Suprapubic skin (tissue), 4 donors: Measurements from ENCODE around the gene ATP2A3. TPM values are rescaled to one million over a fixed set of nuclear protein-coding genes. Genes with fewer than 3 reads are reported as not detected.

Source experiments
- DNase-seq, 2 donors: peaks; one replicate each; pipeline ENCODE4 v3.0.0-alpha.2; 2019; ENCODE audit warnings: low spot score in 2 of 2
- H3K27ac ChIP-seq: fragments of 200-600 bp; sonication (generic); one replicate; pipeline ENCODE4 v1.5.1; 2019
- H3K27me3 ChIP-seq: fragments of 200-600 bp; sonication (generic); one replicate; pipeline ENCODE4 v1.5.1; 2019
- H3K36me3 ChIP-seq: fragments of 200-600 bp; sonication (generic); one replicate; pipeline ENCODE4 v1.5.1; 2019
- H3K4me1 ChIP-seq: fragments of 200-600 bp; sonication (generic); one replicate; pipeline ENCODE4 v1.5.1; 2019
- H3K4me3 ChIP-seq: fragments of 200-600 bp; sonication (generic); one replicate; pipeline ENCODE4 v1.5.1; 2019; ENCODE audit warnings: mild to moderate bottlenecking
- H3K9me3 ChIP-seq: fragments of 200-600 bp; sonication (generic); one replicate; pipeline ENCODE4 v1.5.1; 2019
- EP300 ChIP-seq: sonication (generic); formaldehyde crosslinking; IDR thresholded peaks from one replicate; pipeline ENCODE4 v1.6.1; 2017; ENCODE audit warnings: antibody characterized with exemption
- POLR2A ChIP-seq, 2 donors: fragments of 450-650 bp; IDR thresholded peaks; one replicate each; pipeline ENCODE4 v1.6.1; 2017; ENCODE audit warnings: antibody characterized with exemption in 2 of 2, mild to moderate bottlenecking in 2 of 2, moderate library complexity in 2 of 2
- POLR2AphosphoS5 ChIP-seq, 3 donors: sonication (generic); formaldehyde crosslinking; IDR thresholded peaks; one replicate each; pipeline ENCODE4 v1.6.1; 2017; ENCODE audit warnings: antibody characterized with exemption in 3 of 3
- WGBS: methylation state at CpG from one replicate; pipeline ENCODE4 v1.1.5; 2018; 5-methylcytosine and 5-hydroxymethylcytosine counted together
- total RNA-seq, 4 donors: library from RNA; depleted of rRNA; stranded (reverse); fragments of >200 nt; gene quantifications; one replicate each; pipeline ENCODE4 v1.1.0, GENCODE V29; 2016
- TF ChIP-seq, protein P1 (sequence below), 2 donors: fragments of 200-600 bp in 1 of 2; fragments of 450-650 bp in 1 of 2; sonication (generic) in 1 of 2; IDR thresholded peaks; one replicate each; pipeline ENCODE4 v1.5.1; 2016 to 2019; ENCODE audit warnings: antibody characterized with exemption in 2 of 2, mild to moderate bottlenecking in 1 of 2, moderate library complexity in 1 of 2

The ATP2A3 gene
- total RNA-seq, 4 donors from 2014 or later = 22.4 to 61.7 (median 34.7) TPM

DNA sequence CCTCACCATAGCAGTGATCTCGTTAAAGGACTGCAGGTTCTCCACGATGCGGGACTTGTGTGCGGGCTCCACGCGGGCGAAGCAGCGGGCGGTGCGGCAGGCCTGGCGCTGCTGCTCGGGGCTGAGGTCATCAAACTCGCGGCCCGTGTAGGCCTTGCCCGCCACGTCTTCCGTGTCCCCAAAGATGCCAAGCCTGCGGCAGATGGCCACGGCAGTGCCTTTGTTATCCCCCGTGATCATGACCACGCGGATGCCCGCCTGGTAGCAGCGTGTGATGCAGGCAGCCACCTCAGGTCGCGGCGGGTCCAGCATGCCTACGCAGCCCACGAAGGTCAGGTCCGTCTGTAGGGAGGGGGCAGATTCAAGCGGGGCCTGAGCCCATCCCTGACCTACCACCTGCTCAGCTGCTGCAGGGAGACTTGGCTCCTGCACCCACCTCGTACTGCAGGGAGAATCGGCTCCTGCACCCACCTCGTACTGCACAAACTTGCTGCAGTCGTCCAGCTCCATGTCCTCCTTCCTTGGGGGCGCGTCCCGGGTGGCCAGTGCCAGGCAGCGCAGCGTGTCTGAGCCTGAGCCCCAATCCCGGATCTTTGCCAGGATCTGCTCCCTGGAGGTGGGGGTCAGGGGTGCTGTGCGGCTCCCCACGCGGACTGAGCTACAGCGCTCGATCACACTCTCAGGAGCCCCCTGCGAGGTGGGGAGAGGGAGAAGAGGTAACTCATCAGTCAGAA, 23.1 kb downstream of the ATP2A3 start:
- Histone ChIP-seq H3K4me1 (peaks cover 4% of the 10 kb centered on the region), H3K27ac (no peak overlapping the region), H3K36me3 (peaks cover 10% of the 10 kb centered on the region), H3K4me3 (no peak overlapping the region), H3K27me3 (no peaks in the 10 kb centered on the region), H3K9me3 (no peaks in the 10 kb centered on the region)
- 92% methylated on average over 22 of the region's 48 CpGs for WGBS
- TF ChIP-seq EP300 = no peak
- TF ChIP-seq, protein P1, sequence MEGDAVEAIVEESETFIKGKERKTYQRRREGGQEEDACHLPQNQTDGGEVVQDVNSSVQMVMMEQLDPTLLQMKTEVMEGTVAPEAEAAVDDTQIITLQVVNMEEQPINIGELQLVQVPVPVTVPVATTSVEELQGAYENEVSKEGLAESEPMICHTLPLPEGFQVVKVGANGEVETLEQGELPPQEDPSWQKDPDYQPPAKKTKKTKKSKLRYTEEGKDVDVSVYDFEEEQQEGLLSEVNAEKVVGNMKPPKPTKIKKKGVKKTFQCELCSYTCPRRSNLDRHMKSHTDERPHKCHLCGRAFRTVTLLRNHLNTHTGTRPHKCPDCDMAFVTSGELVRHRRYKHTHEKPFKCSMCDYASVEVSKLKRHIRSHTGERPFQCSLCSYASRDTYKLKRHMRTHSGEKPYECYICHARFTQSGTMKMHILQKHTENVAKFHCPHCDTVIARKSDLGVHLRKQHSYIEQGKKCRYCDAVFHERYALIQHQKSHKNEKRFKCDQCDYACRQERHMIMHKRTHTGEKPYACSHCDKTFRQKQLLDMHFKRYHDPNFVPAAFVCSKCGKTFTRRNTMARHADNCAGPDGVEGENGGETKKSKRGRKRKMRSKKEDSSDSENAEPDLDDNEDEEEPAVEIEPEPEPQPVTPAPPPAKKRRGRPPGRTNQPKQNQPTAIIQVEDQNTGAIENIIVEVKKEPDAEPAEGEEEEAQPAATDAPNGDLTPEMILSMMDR (IDR thresholded peaks at IDR 0.05) = no peak
- no peak for TF ChIP-seq POLR2A (IDR thresholded peaks at IDR 0.05)
- no peak for TF ChIP-seq POLR2AphosphoS5 (IDR thresholded peaks at IDR 0.05)
- no peak for DNase-seq

DNA sequence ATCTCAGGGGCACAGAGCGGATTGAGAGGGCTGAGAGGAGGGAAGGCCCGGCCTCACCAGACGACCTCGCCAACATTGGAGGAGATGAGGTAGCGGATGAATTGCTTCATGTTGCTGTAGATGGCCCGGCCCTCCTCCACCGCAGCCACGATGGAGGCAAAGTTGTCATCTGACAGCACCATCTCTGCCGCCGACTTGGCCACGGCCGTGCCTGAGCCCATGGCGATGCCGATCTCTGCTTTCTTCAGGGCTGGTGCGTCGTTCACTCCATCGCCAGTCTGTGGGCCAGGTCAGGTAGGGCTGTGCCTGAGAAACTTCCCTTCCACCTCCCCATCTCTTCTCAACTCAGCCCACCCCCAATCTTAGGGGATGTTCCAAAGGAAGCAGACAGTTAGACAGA, 26.9 kb downstream of the ATP2A3 start:
- Histone ChIP-seq H3K27ac (no peak overlapping the region), H3K9me3 (no peaks in the 10 kb centered on the region), H3K4me3 (no peak overlapping the region), H3K27me3 (no peaks in the 10 kb centered on the region), H3K4me1 (no peaks in the 10 kb centered on the region), H3K36me3 (peaks cover 13% of the 10 kb centered on the region)
- WGBS = 94% methylated on average over 16 of the region's 17 CpGs
- no peak for DNase-seq
- TF ChIP-seq POLR2AphosphoS5 (IDR thresholded peaks at IDR 0.05) = no peak
- TF ChIP-seq, protein P1 (IDR thresholded peaks at IDR 0.05) = no peak
- no peak for TF ChIP-seq EP300
- no peak for TF ChIP-seq POLR2A (IDR thresholded peaks at IDR 0.05)

DNA sequence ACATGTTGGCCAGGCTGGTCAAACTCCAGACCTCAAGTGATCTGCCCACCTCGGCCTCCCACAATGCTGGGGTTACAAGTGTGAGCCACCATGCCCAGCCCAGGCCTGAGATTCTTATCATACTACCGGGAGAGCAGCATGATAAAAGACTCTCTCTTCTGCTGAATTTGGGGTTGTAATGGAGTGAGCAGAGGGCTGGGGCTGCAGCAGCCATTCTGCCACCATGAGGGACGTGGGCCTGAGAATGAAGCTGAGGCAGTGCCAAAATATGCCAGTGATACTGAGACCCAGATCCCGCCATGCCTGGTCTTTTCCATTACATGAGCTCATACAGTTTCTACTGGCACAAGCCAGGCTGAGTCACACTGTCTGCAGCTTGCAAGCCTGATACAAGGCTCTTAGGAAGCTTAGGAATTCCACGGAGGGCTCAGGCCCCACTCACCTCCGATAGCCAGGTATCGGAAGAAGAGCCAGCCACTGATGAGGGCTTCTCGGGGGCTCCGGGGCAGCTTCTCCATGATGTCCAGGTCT, 28.3 kb downstream of the ATP2A3 start:
- Histone ChIP-seq H3K27me3 (no peaks in the 10 kb centered on the region), H3K4me3 (no peak overlapping the region), H3K9me3 (no peaks in the 10 kb centered on the region), H3K4me1 (no peaks in the 10 kb centered on the region), H3K36me3 (peaks cover 10% of the 10 kb centered on the region), H3K27ac (no peak overlapping the region)
- WGBS = 90% methylated on average over 3 of the region's 9 CpGs
- no peak for DNase-seq
- TF ChIP-seq EP300 = no peak
- TF ChIP-seq POLR2A (IDR thresholded peaks at IDR 0.05) = no peak
- TF ChIP-seq POLR2AphosphoS5 (IDR thresholded peaks at IDR 0.05) = no peak
- TF ChIP-seq, protein P1 (IDR thresholded peaks at IDR 0.05) = no peak

DNA sequence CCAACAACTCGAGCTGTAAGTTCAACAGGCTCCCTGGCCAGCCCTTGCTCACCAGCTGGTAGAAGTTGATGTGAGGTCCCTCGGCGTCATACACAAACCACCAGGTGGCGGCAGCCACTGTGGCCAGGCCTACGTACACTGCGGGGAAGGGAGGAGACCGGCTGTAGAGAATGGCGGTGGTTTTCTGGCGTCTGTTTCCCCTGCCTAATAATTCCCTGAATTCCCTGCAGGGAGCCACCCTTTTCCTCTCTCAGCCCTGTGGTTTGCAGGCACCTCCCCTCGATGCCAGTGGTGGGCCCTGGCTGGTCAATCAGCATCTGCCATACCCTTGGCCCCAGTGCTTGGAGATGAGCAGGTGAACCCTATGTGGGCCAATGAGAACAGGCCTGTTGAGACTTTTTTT, 29.1 kb downstream of the ATP2A3 start:
- no peak for TF ChIP-seq EP300
- TF ChIP-seq, protein P1 (IDR thresholded peaks at IDR 0.05) = peak; percentile 7 to 54
- WGBS = 23% methylated on average over 9 of the region's 10 CpGs
- H3K4me3 ChIP-seq = no peak overlapping the region
- no peaks in the 10 kb centered on the region for H3K9me3 ChIP-seq
- no peak overlapping the region for H3K27ac ChIP-seq
- peaks cover 10% of the 10 kb centered on the region for H3K36me3 ChIP-seq
- no peak for DNase-seq
- no peaks in the 10 kb centered on the region for H3K4me1 ChIP-seq
- H3K27me3 ChIP-seq = no peaks in the 10 kb centered on the region

DNA sequence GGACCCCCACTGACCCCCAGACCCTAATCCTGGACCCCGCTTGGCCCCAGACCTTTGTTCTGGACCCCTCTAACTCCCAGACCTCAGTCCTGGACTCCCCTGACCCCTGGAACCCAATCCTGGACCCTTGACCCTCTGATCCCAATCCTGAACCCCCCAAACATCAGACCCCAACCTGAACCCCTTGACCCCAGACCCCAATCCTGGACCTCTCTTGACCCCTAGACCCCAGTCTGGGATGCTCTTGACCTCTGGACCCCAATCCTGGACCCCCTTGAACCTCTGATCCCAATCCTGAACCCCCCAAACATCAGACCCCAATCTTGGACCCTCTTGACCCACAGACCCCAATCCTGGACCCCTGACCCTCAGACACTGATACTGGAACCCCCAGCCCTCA, 34.5 kb downstream of the ATP2A3 start:
- Histone ChIP-seq H3K27me3 (no peaks in the 10 kb centered on the region), H3K4me3 (no peak overlapping the region), H3K4me1 (no peaks in the 10 kb centered on the region), H3K9me3 (no peaks in the 10 kb centered on the region), H3K36me3 (no peaks in the 10 kb centered on the region), H3K27ac (no peak overlapping the region)
- TF ChIP-seq EP300 = no peak
- no peak for TF ChIP-seq POLR2A (IDR thresholded peaks at IDR 0.05)
- TF ChIP-seq, protein P1 (IDR thresholded peaks at IDR 0.05) = no peak
- no peak for TF ChIP-seq POLR2AphosphoS5 (IDR thresholded peaks at IDR 0.05)
- no peak for DNase-seq
- 83% methylated on average over 1 of the region's 1 CpG for WGBS
